AG10803 (cell line): ENCODE data around the gene SLC25A34.
A peak's percentile ranks its signal among the peaks of the same experiment; 100 is the strongest.

ENCODE experiments used
- DNase-seq: peaks from one replicate; pipeline ENCODE4 v3.0.0; 2010; ENCODE audit warnings: low read depth
- H3K4me3 ChIP-seq: 2 replicates; pipeline ENCODE4 v1.5.1; 2011; ENCODE audit warnings: mild to moderate bottlenecking, low read length, control low read depth
- CTCF ChIP-seq: conservative IDR thresholded peaks from 2 replicates; pipeline ENCODE4 v1.5.1; 2011; ENCODE audit warnings: mild to moderate bottlenecking, low read length, control low read depth, inconsistent platforms

Gene SLC25A34

GRCh38 chr1:15737324-15738319, 1.6 kb downstream of the SLC25A34 start:
- H3K4me3 ChIP-seq: no peak overlapping the region
- no peak for TF ChIP-seq CTCF
- DNase-seq: no peak

- H3K4me3 ChIP-seq: no peak overlapping the region
- TF ChIP-seq CTCF: no peak
- DNase-seq: no peak
Measured at GRCh38 chr1:15738416-15739113, 2.5 kb downstream of the SLC25A34 start.

GRCh38 chr1:15739259-15739658, 3.2 kb downstream of the SLC25A34 start:
- H3K4me3 ChIP-seq: no peak overlapping the region
- TF ChIP-seq CTCF: no peak
- DNase-seq: no peak

GRCh38 chr1:15739745-15740144, 3.7 kb downstream of the SLC25A34 start:
- DNase-seq: no peak
- H3K4me3 ChIP-seq: no peak overlapping the region
- TF ChIP-seq CTCF: 0 out of 2 replicates have a peak, but pooled peaks have one; percentile 11

- H3K4me3 ChIP-seq: no peak overlapping the region
- TF ChIP-seq CTCF: peak; percentile 68
- peak; percentile 48 for DNase-seq
Measured at GRCh38 chr1:15740924-15741850, 5.1 kb downstream of the SLC25A34 start.

GRCh38 chr1:15742339-15742801, 6.3 kb downstream of the SLC25A34 start, which contains the start of gene TMEM82:
TSS of gene TMEM82 (plus strand) at chr1:15742499. CDS start at chr1:15742560, 61 bp downstream.
- H3K4me3 ChIP-seq: no peak within 1 kb of the TSS
- DNase-seq: no peak
- no peak for TF ChIP-seq CTCF
